SK-N-MC (cell line): ENCODE measurements around the gene SERPINA1.
"Not testable (repeated sequence)": the region's sequence is repeated elsewhere in the genome, so short reads cannot be mapped to it uniquely, and the experiment has no call there.

Source experiments
- DNase-seq: peaks from one replicate; pipeline ENCODE4 v3.0.0-alpha.2; 2011; ENCODE audit warnings: low read depth, low spot score
- H3K27ac ChIP-seq: fragments of 200-600 bp; sonication (generic); 2 replicates; pipeline ENCODE4 v1.5.1; 2016; ENCODE audit warnings: mixed run types
- H3K36me3 ChIP-seq: fragments of 200-600 bp; sonication (generic); 2 replicates; pipeline ENCODE4 v1.6.1; 2017; ENCODE audit warnings: antibody characterized with exemption, low read length, mixed read lengths; ENCODE audit not compliant: insufficient read depth
- H3K4me3 ChIP-seq: fragments of 200-600 bp; sonication (generic); 2 replicates; pipeline ENCODE4 v1.5.1; 2016
- H3K9ac ChIP-seq: fragments of 200-600 bp; sonication (generic); 2 replicates; pipeline ENCODE4 v1.8.0; 2017; ENCODE audit warnings: mixed run types, mixed read lengths; ENCODE audit not compliant: insufficient read length
- H3K9me3 ChIP-seq: fragments of 200-600 bp; sonication (generic); 2 replicates; pipeline ENCODE4 v1.6.1; 2017; ENCODE audit warnings: low read depth, mild to moderate bottlenecking, antibody characterized with exemption, low read length, moderate library complexity, mixed read lengths
- EZH2 ChIP-seq: fragments of 200-600 bp; sonication (generic); IDR thresholded peaks from one replicate; pipeline ENCODE4 v1.6.1; 2017; ENCODE audit warnings: antibody characterized with exemption
- FOXP2 ChIP-seq: optimal IDR thresholded peaks from 2 replicates; pipeline ENCODE3; 2011; ENCODE audit warnings: mild to moderate bottlenecking, moderate library complexity; ENCODE audit not compliant: insufficient read depth; ENCODE audit errors: extremely low read length, control extremely low read depth
- POLR2AphosphoS5 ChIP-seq: IDR thresholded peaks from 2 replicates; pipeline ENCODE4 v1.6.1; 2012; ENCODE audit warnings: mild to moderate bottlenecking, low read depth, low read length, borderline replicate concordance

Gene SERPINA1

DNA sequence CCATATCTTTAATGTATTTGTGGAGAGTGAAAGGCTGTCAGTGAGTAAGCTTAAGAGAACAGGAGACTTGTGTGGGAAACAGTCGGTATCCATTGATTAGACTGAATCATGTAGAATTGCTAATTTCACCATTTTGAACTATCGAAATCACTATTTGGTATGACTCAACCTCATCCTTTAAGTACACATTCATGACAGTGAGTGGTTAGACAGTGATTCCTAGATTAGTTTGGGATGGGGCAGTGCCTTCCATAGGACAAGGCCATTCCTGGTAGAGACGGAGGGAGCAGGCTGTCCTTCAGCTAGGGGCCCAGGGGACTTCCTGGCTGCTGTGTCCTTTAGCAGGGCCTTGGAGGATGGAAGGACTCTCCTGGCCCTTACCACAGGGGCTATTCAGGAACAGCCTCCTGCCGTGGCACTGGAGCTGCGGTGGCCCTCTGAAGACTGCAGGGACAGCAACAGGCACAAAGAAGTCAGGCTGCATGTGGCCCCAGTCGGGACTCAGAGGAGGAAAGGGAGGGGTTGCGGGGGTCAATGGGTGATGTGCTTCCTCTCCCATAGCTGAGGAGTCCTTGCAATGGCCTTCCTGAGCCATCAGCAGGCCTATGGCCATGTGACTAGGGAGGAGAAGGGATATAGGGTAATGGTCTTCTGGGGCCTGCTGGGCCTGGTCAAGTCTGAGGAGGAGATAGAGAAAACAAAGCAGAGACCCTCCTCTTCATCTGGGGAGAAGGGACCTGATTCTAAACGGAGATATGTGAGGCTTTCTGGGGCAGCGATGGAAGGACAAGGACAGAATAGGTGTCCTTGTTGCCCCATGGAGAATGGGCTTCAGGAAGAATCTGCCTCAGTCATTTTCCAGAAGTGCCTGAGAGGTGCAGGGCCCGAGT, 11.2 kb downstream of the SERPINA1 start:
- TF ChIP-seq POLR2AphosphoS5 (no peak), EZH2 (no peak), FOXP2 (no peak)
- Histone ChIP-seq H3K9ac (no peak overlapping the region), H3K9me3 (no peaks in the 10 kb centered on the region), H3K4me3 (no peak overlapping the region), H3K27ac (no peak overlapping the region), H3K36me3 (no peaks in the 10 kb centered on the region)
- no peak for DNase-seq

- TF ChIP-seq POLR2AphosphoS5 (no peak), EZH2 (no peak), FOXP2 (no peak)
- no peak overlapping the region for H3K4me3 ChIP-seq
- H3K27ac ChIP-seq: no peak overlapping the region
Measured at GRCh38 chr14:94376108-94376975, 12.1 kb downstream of the SERPINA1 start.

DNA sequence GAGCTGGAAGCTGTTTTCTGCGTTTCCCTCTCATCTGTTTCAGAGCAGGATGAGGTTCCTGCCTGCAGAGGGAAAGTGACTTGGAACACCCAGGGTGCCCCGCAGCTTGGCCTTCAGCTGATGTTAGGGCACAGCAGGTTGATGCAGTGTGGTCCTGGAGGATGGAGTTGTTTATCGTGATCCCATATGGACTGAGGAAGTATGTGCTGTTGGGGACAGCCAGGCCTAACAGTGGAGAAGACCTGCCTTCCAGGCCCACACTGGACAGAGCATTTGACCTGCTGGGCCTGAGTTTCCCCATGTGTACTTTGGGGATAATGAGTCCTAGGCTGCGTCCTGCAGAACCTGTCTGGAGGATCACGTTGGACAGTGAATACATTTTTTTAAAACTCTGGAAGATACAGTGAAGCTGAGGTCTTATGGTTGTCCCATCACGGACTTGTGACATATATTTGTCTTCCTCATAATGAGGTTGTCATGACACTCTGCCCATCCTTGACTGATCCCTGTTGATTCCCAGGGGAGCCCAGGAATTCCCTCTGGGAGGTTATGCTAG, 12.8 kb downstream of the SERPINA1 start:
- no peaks in the 10 kb centered on the region for H3K9me3 ChIP-seq
- no peak overlapping the region for H3K4me3 ChIP-seq
- no peak overlapping the region for H3K9ac ChIP-seq
- TF ChIP-seq EZH2: no peak
- TF ChIP-seq FOXP2: no peak
- no peak for TF ChIP-seq POLR2AphosphoS5
- H3K27ac ChIP-seq: no peak overlapping the region
- H3K36me3 ChIP-seq: no peaks in the 10 kb centered on the region
- no peak for DNase-seq

More at GRCh38 chr14:94376108-94376975, 12.1 kb downstream of the SERPINA1 start:
- no peak for DNase-seq
- no peaks in the 10 kb centered on the region for H3K36me3 ChIP-seq
- no peak overlapping the region for H3K9ac ChIP-seq
- no peaks in the 10 kb centered on the region for H3K9me3 ChIP-seq

- TF ChIP-seq POLR2AphosphoS5 (no peak), FOXP2 (no peak)
- Histone ChIP-seq H3K9me3 (no peaks in the 10 kb centered on the region), H3K27ac (no peak overlapping the region), H3K9ac (no peak overlapping the region), H3K4me3 (no peak overlapping the region), H3K36me3 (no peaks in the 10 kb centered on the region)
- DNase-seq: no peak
Measured at GRCh38 chr14:94374749-94375260, 13.6 kb downstream of the SERPINA1 start.

DNA sequence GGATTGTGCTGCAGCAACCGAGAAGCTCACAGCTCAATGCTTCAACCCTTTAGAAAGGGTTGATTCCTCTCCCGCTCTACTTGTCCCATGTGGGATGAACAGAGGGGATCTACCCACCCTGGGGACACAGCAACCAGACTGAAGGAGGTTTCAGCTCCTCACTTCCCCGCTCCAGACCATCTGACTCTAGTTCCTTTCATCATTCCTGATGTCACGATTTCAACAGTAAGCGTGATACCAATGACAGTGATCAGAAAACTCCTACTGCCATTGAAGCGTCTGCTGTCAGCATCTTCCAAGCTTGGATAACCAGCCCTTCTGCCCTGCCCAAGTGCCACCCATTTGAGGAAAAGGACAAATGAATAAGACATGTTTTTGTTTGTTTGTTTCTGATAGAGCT, 14.3 kb downstream of the SERPINA1 start:
- DNase-seq: no peak
- H3K36me3 ChIP-seq: no peaks in the 10 kb centered on the region
- H3K27ac ChIP-seq: no peak overlapping the region
- TF ChIP-seq POLR2AphosphoS5 (no peak), FOXP2 (no peak), EZH2 (no peak)
- no peaks in the 10 kb centered on the region for H3K9me3 ChIP-seq
- H3K9ac ChIP-seq: no peak overlapping the region
- no peak overlapping the region for H3K4me3 ChIP-seq

DNA sequence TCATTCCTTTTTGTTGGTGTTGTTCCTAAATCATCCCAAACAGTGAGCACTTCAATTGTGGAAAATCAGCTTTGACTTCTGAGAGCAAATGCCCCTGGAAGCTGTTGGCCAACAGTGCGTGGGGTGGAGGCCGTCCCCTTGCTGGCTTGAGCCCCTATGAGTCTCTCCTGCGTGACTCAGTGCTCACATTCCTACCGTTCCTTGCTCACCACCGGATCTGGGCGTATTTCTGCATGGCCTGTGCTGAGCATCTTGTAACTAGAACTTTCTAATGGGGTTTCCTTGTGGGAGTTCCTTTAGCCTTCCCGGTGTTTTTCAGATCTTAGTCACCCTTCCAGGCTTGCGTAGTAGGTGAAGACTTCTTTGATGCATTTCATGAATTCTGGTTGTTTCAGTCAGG, 14.7 kb downstream of the SERPINA1 start:
- no peak for DNase-seq
- no peak for TF ChIP-seq EZH2
- TF ChIP-seq FOXP2: no peak
- no peak for TF ChIP-seq POLR2AphosphoS5
- no peak overlapping the region for H3K27ac ChIP-seq
- no peak overlapping the region for H3K9ac ChIP-seq
- no peaks in the 10 kb centered on the region for H3K9me3 ChIP-seq
- no peaks in the 10 kb centered on the region for H3K36me3 ChIP-seq
- no peak overlapping the region for H3K4me3 ChIP-seq

GRCh38 chr14:94372021-94372605, 16.3 kb downstream of the SERPINA1 start:
- no peaks in the 10 kb centered on the region for H3K36me3 ChIP-seq
- H3K27ac ChIP-seq: no peak overlapping the region
- H3K4me3 ChIP-seq: no peak overlapping the region
- H3K9me3 ChIP-seq: no peaks in the 10 kb centered on the region
- H3K9ac ChIP-seq: no peak overlapping the region
- DNase-seq: no peak
- no peak for TF ChIP-seq FOXP2
- no peak for TF ChIP-seq EZH2
- TF ChIP-seq POLR2AphosphoS5: no peak

- Histone ChIP-seq H3K4me3 (no peak overlapping the region), H3K9ac (no peak overlapping the region), H3K27ac (no peak overlapping the region), H3K9me3 (no peaks in the 10 kb centered on the region), H3K36me3 (no peaks in the 10 kb centered on the region)
- TF ChIP-seq EZH2: no peak
- TF ChIP-seq FOXP2: no peak
- TF ChIP-seq POLR2AphosphoS5: no peak
- DNase-seq: no peak
Measured at GRCh38 chr14:94370524-94370910, 17.9 kb downstream of the SERPINA1 start.

DNA sequence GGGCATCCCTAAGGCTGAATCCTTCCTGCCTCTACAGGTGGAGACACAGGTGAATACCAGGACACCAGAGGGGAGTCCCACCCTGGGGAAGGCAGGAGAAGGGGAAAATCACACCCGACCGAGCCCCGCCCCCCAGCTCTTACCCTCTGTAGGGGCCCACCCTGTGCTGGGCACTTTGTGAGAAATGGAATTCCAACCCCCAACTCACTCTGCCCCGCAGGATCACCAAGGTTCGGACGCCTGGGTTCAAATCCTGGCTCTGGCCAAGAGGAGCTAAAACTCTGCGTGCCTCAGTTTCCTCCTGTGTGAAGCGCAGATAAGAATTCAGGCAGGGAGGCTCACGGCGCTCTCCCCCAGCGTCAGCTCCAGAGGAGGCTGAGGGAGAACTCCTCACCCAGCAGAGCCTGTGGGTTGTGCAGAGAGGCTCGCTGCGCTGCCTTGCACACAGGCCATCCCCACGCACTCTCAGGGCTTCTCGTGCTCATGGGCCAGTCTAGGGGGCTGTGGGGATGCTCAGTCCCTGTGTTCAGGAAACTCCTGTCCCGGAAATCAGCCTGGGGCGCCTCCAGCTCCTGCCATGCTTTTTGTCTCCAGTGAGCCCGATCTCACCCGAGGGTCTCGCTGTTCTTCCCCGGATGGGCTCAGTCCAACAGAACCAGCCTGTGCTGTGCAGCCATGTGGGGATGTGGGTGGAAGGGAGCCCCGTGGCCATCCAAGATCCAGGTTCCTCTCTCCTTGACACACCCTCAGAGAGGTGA, 18.5 kb downstream of the SERPINA1 start:
- not testable (repeated sequence) for H3K36me3 ChIP-seq, DNase-seq, H3K9ac ChIP-seq, H3K4me3 ChIP-seq, H3K9me3 ChIP-seq, H3K27ac ChIP-seq
